GM12873 (cell line): ENCODE data around the gene CYTH1.

Source experiments
- CTCF ChIP-seq: IDR thresholded peaks from 2 replicates; pipeline ENCODE4 v1.5.1; 2012; ENCODE audit warnings: low read depth, mild to moderate bottlenecking, moderate library complexity, low read length, control low read depth; ENCODE audit not compliant: insufficient read depth; ENCODE audit errors: missing control alignments

Gene CYTH1

GRCh38 chr17:78766225-78766624 is 15.8 kb downstream of the CYTH1 start:
- no peak for TF ChIP-seq CTCF

GRCh38 chr17:78765821-78766220 is 16.3 kb downstream of the CYTH1 start:
- no peak for TF ChIP-seq CTCF

GRCh38 chr17:78764871-78765270 is 17.2 kb downstream of the CYTH1 start:
- no peak for TF ChIP-seq CTCF

- TF ChIP-seq CTCF, result no peak
Observed at GRCh38 chr17:78763561-78763960, 18.5 kb downstream of the CYTH1 start.

- no peak for TF ChIP-seq CTCF
Observed at GRCh38 chr17:78761789-78762406, 20.2 kb downstream of the CYTH1 start.

GRCh38 chr17:78759969-78760352 is 22.1 kb downstream of the CYTH1 start:
- TF ChIP-seq CTCF, result no peak

GRCh38 chr17:78759203-78759968 is 22.7 kb downstream of the CYTH1 start:
- no peak for TF ChIP-seq CTCF
